Endothelial cell of umbilical vein (primary cell): ENCODE measurements around the gene GARS1. TPM values are rescaled to one million over a fixed set of nuclear protein-coding genes. Genes with fewer than 3 reads are reported as not detected.
A peak's percentile ranks its signal among the peaks of the same experiment; 100 is the strongest.

ENCODE experiments used
- BruUV-seq: library from RNA; stranded (reverse); fragments of 400-500 nt; replicated peaks from 2 replicates; lab custom pipeline; 2021; lab: Mats Ljungman, UMichigan
- CTCF ChIA-PET: fragments of 300-600, 350-600 bp; sonication (Branson Sonifier 250); formaldehyde crosslinking; loops from one replicate; lab custom pipeline; 2021; ENCODE audit warnings: antibody characterized with exemption, inconsistent platforms; lab: Charles Lee
- POLR2A ChIA-PET: fragments of 300-600, 350-600 bp; sonication (Branson Sonifier 250); formaldehyde crosslinking; loops from one replicate; lab custom pipeline; 2021; ENCODE audit warnings: antibody characterized with exemption, inconsistent platforms; lab: Charles Lee
- DNase-seq: peaks from one replicate; pipeline ENCODE4 v3.0.0-alpha.2; 2011; ENCODE audit warnings: low read depth, low spot score
- FAIRE-seq: peaks from 2 replicates; lab custom pipeline; 2011; peaks lifted over from hg19 to GRCh38; lab: Jason Lieb, UNC
- H2AFZ ChIP-seq: 2 replicates; pipeline ENCODE4 v1.6.0; 2012; ENCODE audit warnings: low read depth, low read length, control low read depth, inconsistent platforms
- H3K27ac ChIP-seq: 2 replicates; pipeline ENCODE4 v1.5.1; 2011; ENCODE audit warnings: low read depth, mild to moderate bottlenecking, control low read depth, low read length, moderate library complexity; ENCODE audit not compliant: insufficient read depth
- H3K27me3 ChIP-seq, 2 experiments: 2 replicates each; pipeline versions ENCODE4 v1.6.0 to v1.6.1; 2011; ENCODE audit warnings: low read length in 2 of 2, mixed read lengths in 1 of 2; ENCODE audit not compliant: control insufficient read depth in 2 of 2, insufficient read depth in 2 of 2
- H3K36me3 ChIP-seq, 2 experiments: 2 replicates in 1 of 2; 3 replicates in 1 of 2; pipeline ENCODE4 v1.5.1; 2011; ENCODE audit warnings: low read length in 2 of 2, mild to moderate bottlenecking in 1 of 2, moderate library complexity in 1 of 2; ENCODE audit not compliant: control insufficient read depth in 2 of 2, insufficient read depth in 2 of 2; ENCODE audit errors: extremely low read depth in 1 of 2
- H3K4me1 ChIP-seq: 3 replicates; pipeline ENCODE4 v1.5.1; 2011; ENCODE audit warnings: mild to moderate bottlenecking, low read length; ENCODE audit not compliant: control insufficient read depth, insufficient read depth; ENCODE audit errors: extremely low read depth
- H3K4me2 ChIP-seq: 2 replicates; pipeline ENCODE4 v1.6.1; 2011; ENCODE audit warnings: low read length, control low read depth, mixed read lengths; ENCODE audit not compliant: insufficient read depth
- H3K4me3 ChIP-seq, 3 experiments: fragments of 200-600 bp in 1 of 3; sonication (generic), shearing (Covaris generic) in 1 of 3; replicated peaks in 1 of 3; 2 replicates each; pipeline ENCODE4 v1.5.1; 2011 to 2016; ENCODE audit warnings: control low read depth in 3 of 3, low read length in 3 of 3, mild to moderate bottlenecking in 2 of 3, inconsistent platforms in 1 of 3, low read depth in 1 of 3, moderate library complexity in 1 of 3; ENCODE audit not compliant: insufficient read depth in 1 of 3
- H3K79me2 ChIP-seq: 2 replicates; pipeline ENCODE4 v1.6.0; 2012; ENCODE audit warnings: low read length, inconsistent platforms; ENCODE audit not compliant: control insufficient read depth, insufficient read depth
- H3K9ac ChIP-seq: replicated peaks from 2 replicates; pipeline ENCODE3; 2011; ENCODE audit warnings: low read length, control low read depth; ENCODE audit not compliant: insufficient read depth; ENCODE audit errors: extremely low read depth
- H3K9me1 ChIP-seq: replicated peaks from 3 replicates; pipeline ENCODE4 v1.6.0; 2011; ENCODE audit warnings: mild to moderate bottlenecking, low read length; ENCODE audit not compliant: control insufficient read depth, insufficient read depth; ENCODE audit errors: extremely low read depth
- H3K9me3 ChIP-seq: replicated peaks from 2 replicates; pipeline ENCODE4 v1.5.1; 2012; ENCODE audit warnings: low read length, inconsistent platforms; ENCODE audit not compliant: control insufficient read depth, insufficient read depth
- H4K20me1 ChIP-seq: replicated peaks from 2 replicates; pipeline ENCODE3; 2011; ENCODE audit warnings: mild to moderate bottlenecking, low read length; ENCODE audit not compliant: control insufficient read depth, insufficient read depth; ENCODE audit errors: extremely low read depth
- CTCF ChIP-seq, 2 donors: IDR thresholded peaks; 1 replicate in 1 of 2; 2 replicates in 1 of 2; pipeline ENCODE4 v1.5.1; 2011; ENCODE audit warnings: low read length in 2 of 2, mild to moderate bottlenecking in 2 of 2, moderate library complexity in 2 of 2, control low read depth in 1 of 2, inconsistent platforms in 1 of 2, low read depth in 1 of 2; ENCODE audit not compliant: insufficient read depth in 1 of 2; ENCODE audit errors: extremely low read depth in 1 of 2
- EZH2 ChIP-seq: IDR thresholded peaks from 2 replicates; pipeline ENCODE4 v1.6.1; 2012; ENCODE audit warnings: borderline replicate concordance, low read depth, mild to moderate bottlenecking, moderate library complexity, low read length, inconsistent platforms; ENCODE audit not compliant: severe bottlenecking
- FOS ChIP-seq: IDR thresholded peaks from 2 replicates; pipeline ENCODE4 v1.6.1; 2011; ENCODE audit warnings: mild to moderate bottlenecking, low read length, moderate library complexity, borderline replicate concordance; ENCODE audit not compliant: insufficient read depth
- GATA2 ChIP-seq: IDR thresholded peaks from 2 replicates; pipeline ENCODE4 v1.7.0; 2011; ENCODE audit warnings: low read depth, mild to moderate bottlenecking, moderate library complexity, mixed read lengths, low read length; ENCODE audit not compliant: insufficient read length, insufficient read depth
- JUN ChIP-seq: IDR thresholded peaks from 2 replicates; pipeline ENCODE4 v1.6.1; 2011; ENCODE audit warnings: borderline replicate concordance, low read depth; ENCODE audit not compliant: insufficient read length, insufficient read depth
- MAX ChIP-seq: IDR thresholded peaks from 2 replicates; pipeline ENCODE4 v1.6.1; 2011; ENCODE audit not compliant: insufficient read depth, insufficient read length
- MYC ChIP-seq: IDR thresholded peaks from one replicate; pipeline ENCODE4 v1.6.1; 2011; ENCODE audit warnings: mild to moderate bottlenecking, low read depth, low read length
- POLR2A ChIP-seq: IDR thresholded peaks from 2 replicates; pipeline ENCODE4 v1.6.1; 2012; ENCODE audit warnings: low read depth, mild to moderate bottlenecking, control low read depth, low read length
- POLR2AphosphoS5 ChIP-seq: IDR thresholded peaks from 2 replicates; pipeline ENCODE4 v1.6.1; 2012; ENCODE audit warnings: low read depth, mild to moderate bottlenecking, control low read depth, low read length, moderate library complexity; ENCODE audit not compliant: insufficient read depth
- dilution Hi-C: fragments of 300-500 bp; cut with MboI; formaldehyde crosslinking; loops from one replicate; pipeline ENCODE4 v1.15.0; 2019; ENCODE audit warnings: low sequenced_read_pairs; ENCODE audit not compliant: extremely low pct_ligation_motif_present
- intact Hi-C: fragments of 100-400 bp; cut with micrococcal nuclease; formaldehyde crosslinking; loops from one replicate; pipeline ENCODE4 v1.10.0; 2022
- polyA plus RNA-seq, 4 experiments: library from polyadenylated mRNA; depleted of rRNA in 3 of 4; stranded (reverse) in 3 of 4; unstranded in 1 of 4; fragments of >200 nt; gene quantifications; 2 replicates each; pipeline versions ENCODE4 v1.2.1 to v1.2.3, GENCODE V29; 2011 to 2012; ENCODE audit warnings: missing spikeins in 1 of 4
- total RNA-seq: library from RNA; stranded (reverse); gene quantifications from 2 replicates; pipeline ENCODE4 v1.2.3, GENCODE V29; 2021

GARS1 gene
- total and polyA plus RNA-seq, 2 donors (not counting 3 experiments of a cell fraction or from before 2014, with no cell fraction given) = 194 to 295 TPM

GRCh38 chr7:30595436-30596013, 847 bp downstream of the GARS1 start:
- intact Hi-C loops = no loop called here

More at GRCh38 chr7:30595436-30596013, 847 bp downstream of the GARS1 start:
- FAIRE-seq (no peak), DNase-seq (peak; percentile 50)
- CTCF ChIA-PET = no interaction called here
- H3K9me3 ChIP-seq = no peaks in the 10 kb centered on the region
- peaks cover 21% of the 10 kb centered on the region for H3K4me1 ChIP-seq
- no peak overlapping the region for H2AFZ ChIP-seq
- peak overlapping the region; percentile 93 for H3K9ac ChIP-seq
- H3K36me3 ChIP-seq = peaks cover 4 to 7% of the 10 kb centered on the region in 2 experiments
- H3K27ac ChIP-seq = peak overlapping the region; percentile 84
- no peaks in the 10 kb centered on the region for H3K9me1 ChIP-seq
- H3K79me2 ChIP-seq = peaks cover 59% of the 10 kb centered on the region
- no peak for TF ChIP-seq JUN
- no peak for TF ChIP-seq POLR2AphosphoS5
- no peak for TF ChIP-seq POLR2A
- TF ChIP-seq EZH2 = no peak
- no peak for TF ChIP-seq MAX
- TF ChIP-seq CTCF (IDR thresholded peaks at IDR 0.05; ENCODE audit: extremely low read depth in 1 of 2, insufficient read depth in 1 of 2, low read depth in 1 of 2, low read length in 2 of 2) = no peak
- no peak for TF ChIP-seq FOS
- no peak for TF ChIP-seq GATA2
- TF ChIP-seq MYC = no peak
- dilution Hi-C loops = no loop called here
- peak overlapping the region; percentile 53 to 96 (median 57) for H3K4me3 ChIP-seq
- peak overlapping the region; percentile 88 for H3K4me2 ChIP-seq
- no peaks in the 10 kb centered on the region for H4K20me1 ChIP-seq
- H3K27me3 ChIP-seq = no peaks in the 10 kb centered on the region
- POLR2A ChIA-PET = no interaction called here
- TSS peak; percentile 46 for BruUV-seq
